HG02623 (cell line): Measurements from ENCODE around the gene NIP7.
"Not testable (repeated sequence)": the region's sequence is repeated elsewhere in the genome, so short reads cannot be mapped to it uniquely, and the experiment has no call there.

ENCODE experiments used
- ATAC-seq: cut with Tn5 transposase; IDR thresholded peaks from one replicate; pipeline ENCODE4 v1.9.1; 2021; ENCODE audit warnings: moderate library complexity; ENCODE audit not compliant: unreplicated experiment

NIP7 gene

DNA sequence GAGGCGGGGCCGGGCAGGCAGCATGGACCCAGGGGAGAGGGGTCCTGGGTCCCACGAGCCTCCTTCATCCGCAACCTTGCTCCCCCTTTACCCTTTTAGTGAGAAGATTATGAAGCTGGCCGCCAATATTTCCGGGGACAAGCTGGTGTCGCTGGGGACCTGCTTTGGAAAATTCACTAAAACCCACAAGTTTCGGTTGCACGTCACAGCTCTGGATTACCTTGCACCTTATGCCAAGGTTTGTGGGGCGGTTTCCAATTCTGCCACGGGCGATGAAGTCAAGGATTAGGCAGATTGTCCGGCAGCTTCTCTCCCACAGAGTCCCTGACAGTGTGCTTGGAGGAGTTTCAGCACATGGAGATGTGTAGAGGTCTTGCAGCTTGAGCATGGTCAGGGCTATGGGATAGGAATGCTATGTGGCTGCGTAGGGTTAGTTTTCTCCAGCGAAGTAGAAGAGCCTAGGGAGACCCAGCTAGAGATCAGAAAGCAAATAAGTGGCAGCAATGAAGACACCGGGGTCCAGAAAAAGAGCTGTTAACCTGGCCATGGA, 598 bp downstream of the NIP7 start:
- no peak for ATAC-seq

DNA sequence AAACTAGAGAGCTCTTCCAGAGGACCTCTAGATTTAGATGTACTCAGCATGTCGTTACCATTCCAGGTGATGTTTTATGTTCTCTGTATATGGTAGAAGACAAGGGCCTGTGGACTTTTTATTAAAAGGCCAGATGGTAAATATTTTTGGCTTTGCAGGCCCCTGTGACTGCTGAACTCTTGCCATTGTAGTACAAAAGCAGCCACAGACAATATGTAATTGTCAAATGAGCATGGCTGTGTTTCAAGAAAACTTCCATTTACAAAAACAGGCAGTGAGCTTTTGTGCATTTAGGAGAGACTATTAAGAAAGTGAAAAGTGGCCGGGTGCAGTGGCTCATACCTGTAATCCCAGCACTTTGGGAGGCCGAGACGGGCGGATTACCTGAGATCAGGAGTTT, 4.6 kb downstream of the NIP7 start:
- no peak for ATAC-seq

DNA sequence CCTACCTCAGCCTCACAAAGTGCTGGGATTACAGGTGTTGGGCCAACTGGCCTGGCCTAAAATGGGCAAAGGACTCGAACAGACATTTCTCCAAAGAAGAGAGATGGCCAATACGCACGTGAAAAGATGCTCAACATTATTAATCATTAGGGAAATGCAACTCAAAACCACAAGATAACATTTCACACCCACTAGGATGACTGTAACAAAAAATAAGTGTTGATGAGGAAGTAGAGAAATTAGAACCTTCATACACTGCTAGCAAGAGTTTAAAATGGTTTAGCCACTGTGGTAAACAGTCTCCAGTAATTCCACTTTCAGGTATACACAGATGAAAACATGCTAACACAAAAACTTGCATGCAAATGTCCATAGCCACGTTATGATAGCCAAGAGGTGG, 6.4 kb downstream of the NIP7 start:
- no peak for ATAC-seq

GRCh38 chr16:69346683-69347082, 7.1 kb downstream of the NIP7 start:
- no peak for ATAC-seq

DNA sequence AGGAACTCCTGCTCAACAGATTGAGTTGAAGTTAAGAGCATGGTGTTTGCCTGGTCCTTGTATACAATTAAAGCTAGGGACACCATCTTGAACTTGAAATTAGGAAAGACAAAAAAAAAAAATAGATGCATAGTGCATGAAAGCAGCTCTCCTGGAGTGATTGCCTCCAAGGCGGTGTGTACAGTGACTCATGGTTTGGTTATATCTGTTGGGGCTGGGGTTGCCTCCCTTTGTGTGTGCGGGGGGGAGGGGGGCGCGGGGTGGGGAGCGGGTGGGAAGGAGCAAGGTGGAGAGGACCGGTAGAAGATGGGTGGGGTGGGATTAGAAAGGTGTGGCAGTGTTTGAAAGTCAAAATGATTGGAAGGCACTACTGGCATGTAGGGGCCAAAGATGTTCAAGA, 8.7 kb downstream of the NIP7 start:
- no peak for ATAC-seq

DNA sequence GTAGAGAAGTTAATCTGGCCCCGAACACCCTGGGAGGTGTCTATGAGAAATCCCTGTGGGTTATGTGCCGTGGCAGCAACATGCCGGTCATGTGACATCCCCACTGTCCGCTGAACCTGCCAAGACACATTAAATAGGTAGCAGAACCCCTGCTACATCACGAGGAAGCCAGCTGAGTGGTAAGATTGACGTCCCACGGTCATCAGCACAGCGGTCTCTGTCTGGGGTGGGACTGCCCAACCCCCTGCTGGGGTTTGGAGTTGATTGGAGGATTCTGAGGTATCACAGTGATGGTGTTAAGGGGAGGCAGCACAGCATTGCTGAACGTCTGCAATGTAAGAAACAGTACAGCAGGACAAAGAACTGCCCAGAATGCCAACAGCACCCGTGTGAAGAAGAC, 10.0 kb downstream of the NIP7 start:
- ATAC-seq, result no peak

GRCh38 chr16:69350536-69351133, 11.1 kb downstream of the NIP7 start:
- no peak for ATAC-seq

DNA sequence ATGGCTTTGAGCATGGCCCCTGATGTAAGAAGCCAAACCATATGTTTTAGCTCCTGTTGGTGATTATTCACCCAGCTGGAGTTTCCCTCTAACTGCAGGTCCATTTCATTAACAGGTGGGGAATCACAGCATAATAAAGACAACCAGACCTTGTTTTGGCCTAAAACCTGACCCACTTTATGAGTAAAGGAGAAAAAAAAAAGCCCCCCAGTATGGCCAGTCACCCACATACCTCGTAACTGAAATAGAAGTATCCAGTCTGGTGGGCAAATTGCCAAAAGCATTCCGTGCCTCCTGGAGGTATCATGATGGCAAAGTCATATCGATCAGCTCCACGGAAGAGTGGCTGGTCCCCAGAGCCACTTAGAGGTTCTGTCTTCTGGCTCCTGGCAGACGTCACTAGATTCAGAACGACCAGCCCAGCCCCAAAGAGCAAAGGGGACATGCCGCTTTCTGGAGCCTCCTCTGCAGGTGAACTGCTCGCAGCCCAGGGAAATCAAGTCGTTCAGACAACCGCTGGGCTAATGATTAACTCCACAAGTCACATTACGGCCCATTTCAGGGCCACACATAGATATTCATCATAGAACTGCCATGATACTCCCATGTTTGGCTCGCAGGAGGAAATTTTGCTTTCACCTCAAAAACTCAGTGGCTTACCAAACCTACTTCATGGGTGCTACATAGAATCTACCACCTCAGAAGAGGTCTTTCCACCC, 11.9 kb downstream of the NIP7 start, which contains the start of gene TMED6:
Gene TMED6, minus strand, starts transcription at position 478 of the 719 bp plus-strand sequence. Its CDS starts 33 bp downstream, at position 445.
- no peak for ATAC-seq

- ATAC-seq, result not testable (repeated sequence)
Measured at GRCh38 chr16:69360070-69360469, 20.5 kb downstream of the NIP7 start.

DNA sequence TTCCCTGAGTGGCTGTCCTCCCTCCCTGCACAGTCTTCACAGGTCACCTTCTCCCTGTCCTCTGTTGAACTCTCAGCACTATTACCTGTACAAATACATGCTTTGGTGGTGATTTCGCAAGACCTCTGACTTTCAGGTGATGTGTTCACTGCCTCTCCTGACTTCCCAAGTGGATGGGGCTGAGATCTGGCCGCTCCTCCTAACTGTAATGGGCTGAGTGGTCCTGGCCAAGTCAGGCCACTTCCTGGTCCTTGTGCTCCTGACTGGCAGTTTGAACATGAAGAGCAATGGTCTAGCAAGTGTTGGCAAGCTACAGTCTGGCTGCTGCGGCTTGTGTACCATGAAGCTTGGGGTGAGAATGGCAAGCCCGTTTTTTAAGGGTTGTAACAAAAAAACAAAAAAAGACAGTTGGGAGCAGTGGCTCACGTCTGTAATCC, 23.7 kb downstream of the NIP7 start:
- no peak for ATAC-seq

GRCh38 chr16:69364088-69364487, 24.5 kb downstream of the NIP7 start:
- no peak for ATAC-seq

DNA sequence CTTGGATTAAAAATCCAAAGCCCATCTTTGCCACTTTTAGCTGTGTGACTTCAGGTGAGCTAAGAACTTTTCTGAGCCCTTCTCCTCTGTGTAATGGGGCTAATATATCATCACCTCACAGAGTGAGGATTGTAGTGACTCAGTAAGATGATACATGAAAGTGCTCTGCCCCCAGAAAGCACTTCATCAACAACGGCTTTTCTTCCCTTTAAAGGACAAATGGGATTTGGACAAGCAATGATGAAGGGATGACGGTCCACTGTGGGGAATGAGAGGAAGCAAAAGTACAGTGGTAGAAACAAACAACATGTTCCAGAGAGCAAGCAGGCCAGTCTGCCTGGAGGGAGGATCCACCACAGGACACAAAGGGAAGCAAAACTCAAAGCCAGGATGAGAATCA, 26.3 kb downstream of the NIP7 start:
- ATAC-seq, result no peak

GRCh38 chr16:69366431-69366830, 26.9 kb downstream of the NIP7 start:
- ATAC-seq, result no peak

DNA sequence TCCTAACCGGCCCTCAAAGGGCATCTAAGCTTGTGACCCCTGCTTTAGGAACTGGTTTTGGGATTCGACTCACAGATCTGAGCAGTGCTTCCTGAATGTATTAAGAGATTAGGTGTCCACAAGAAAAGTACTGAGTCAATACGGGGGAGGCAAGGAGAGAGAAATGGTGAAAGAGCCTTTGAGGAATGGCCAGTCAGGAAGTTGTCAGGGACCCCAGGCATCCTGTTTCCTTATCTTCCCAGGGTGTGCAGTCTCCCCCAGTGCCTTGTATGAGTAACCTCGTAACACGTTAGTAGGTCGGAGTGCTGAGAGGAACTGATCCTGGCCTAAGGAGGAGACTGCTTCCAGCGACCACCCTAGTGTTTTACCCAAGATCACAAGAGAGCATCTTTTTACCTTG, 28.4 kb downstream of the NIP7 start:
- no peak for ATAC-seq

GRCh38 chr16:69368866-69369265, 29.3 kb downstream of the NIP7 start:
- ATAC-seq, result no peak

DNA sequence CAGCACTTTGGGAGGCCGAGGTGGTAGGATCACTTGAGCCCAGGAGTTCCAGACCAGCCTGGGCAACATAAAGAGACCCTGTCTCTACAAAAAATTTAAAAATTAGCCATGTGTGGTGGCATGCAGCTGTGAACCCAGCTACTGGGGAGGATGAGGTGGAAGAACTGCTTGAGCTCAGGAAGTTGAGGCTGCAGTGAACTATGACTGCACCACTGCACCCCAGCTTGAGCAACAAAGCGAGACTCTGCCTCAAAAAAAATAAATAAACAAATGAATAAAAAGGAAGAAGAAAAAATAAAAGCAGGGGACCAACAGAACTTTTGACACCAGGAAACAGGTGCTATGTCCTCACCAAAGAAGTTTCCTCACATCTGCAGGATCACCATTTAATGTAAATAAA, 32.0 kb downstream of the NIP7 start:
- no peak for ATAC-seq

DNA sequence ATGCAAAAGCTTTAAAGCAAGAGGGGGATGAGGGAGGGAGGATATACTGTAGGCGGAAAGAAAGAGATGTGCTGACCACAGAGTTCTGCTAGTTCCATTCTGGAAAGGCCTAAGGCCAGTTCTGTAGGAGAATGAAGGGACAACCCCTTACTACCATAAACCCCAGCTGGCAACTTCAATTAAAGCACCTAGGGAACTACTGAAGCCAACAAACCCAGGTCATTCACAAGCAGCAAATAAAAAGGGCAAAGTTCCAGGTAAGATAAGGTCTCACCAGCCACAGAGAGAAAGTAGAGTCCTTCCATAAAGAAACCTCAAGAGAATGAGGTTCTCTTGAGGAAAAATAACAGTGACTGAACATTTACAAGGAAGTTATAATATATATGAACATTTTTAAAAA, 33.4 kb downstream of the NIP7 start:
- ATAC-seq, result no peak

GRCh38 chr16:69376393-69377059, 37.0 kb downstream of the NIP7 start:
- no peak for ATAC-seq

DNA sequence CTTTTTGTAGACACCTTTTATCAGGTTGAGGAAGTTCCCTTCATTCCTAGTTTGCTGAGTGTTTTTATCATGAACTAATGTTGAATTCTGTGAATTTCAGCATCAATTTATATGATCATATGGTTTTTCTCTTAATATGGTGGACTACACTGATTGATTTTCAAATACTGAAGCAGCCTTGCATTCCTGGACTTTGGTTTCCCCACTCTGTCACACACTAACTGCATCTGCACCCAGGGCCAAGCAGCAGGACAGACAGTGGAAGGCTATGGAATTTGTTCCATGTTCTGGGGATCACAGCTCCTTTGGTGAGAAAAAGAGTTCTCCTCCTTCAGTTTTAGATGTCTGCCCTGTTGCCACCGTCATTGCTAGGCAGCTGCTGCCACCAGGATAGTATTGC, 38.5 kb downstream of the NIP7 start:
- no peak for ATAC-seq

DNA sequence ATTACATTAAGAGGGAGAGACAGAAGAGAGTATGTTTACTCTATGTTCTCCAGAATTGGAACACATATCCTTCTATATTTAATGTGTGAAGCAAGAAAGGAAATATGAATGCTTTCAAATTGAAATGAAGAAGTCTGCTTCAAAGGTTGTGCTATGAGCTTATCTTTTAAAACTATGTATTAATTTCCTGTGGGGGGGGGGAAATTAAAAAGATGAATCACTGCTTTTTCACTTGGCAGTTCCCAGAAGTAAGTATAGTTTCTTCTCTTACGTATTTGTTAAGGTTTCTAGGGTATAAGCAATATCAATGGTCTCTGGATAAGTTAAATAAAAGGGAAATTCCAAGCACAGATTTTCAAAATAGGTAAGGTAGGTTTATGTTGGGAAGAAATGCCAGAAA, 39.2 kb downstream of the NIP7 start:
- no peak for ATAC-seq

- no peak for ATAC-seq
Measured at GRCh38 chr16:69381231-69381630, 41.7 kb downstream of the NIP7 start.

GRCh38 chr16:69382421-69382820, 42.8 kb downstream of the NIP7 start:
- no peak for ATAC-seq
